SIG-M5 treated with dmso at 0.1 percent for 504 hours (cell line): ENCODE measurements around the gene KAT6B.

Experiments used
- DNase-seq: peaks from one replicate; lab custom pipeline; 2025; ENCODE audit not compliant: unreplicated experiment; lab: John Stamatoyannopoulos, UW

The KAT6B gene

GRCh38 chr10:75008952-75009351, 182.6 kb downstream of the KAT6B start:
- no peak for DNase-seq

- DNase-seq, result no peak
These were observed 183.0 kb downstream of the KAT6B start for GRCh38 chr10:75009426-75009825.

- DNase-seq, result no peak
These were observed 184.0 kb downstream of the KAT6B start for GRCh38 chr10:75010373-75010772.

GRCh38 chr10:75011221-75011620, 184.8 kb downstream of the KAT6B start:
- DNase-seq, result no peak

- no peak for DNase-seq
These were observed 186.1 kb downstream of the KAT6B start for GRCh38 chr10:75012471-75012870.

GRCh38 chr10:75013007-75013406, 186.6 kb downstream of the KAT6B start:
- no peak for DNase-seq

- DNase-seq, result no peak
These were observed 187.1 kb downstream of the KAT6B start for GRCh38 chr10:75013522-75013921.

GRCh38 chr10:75014516-75015230, 188.3 kb downstream of the KAT6B start:
- DNase-seq, result no peak

- no peak for DNase-seq
These were observed 189.0 kb downstream of the KAT6B start for GRCh38 chr10:75015442-75015841.

- DNase-seq, result no peak
These were observed 189.9 kb downstream of the KAT6B start for GRCh38 chr10:75016325-75016724.

- no peak for DNase-seq
These were observed 191.9 kb downstream of the KAT6B start for GRCh38 chr10:75018251-75018650.

- DNase-seq, result no peak
These were observed 192.4 kb downstream of the KAT6B start for GRCh38 chr10:75018686-75019307.

GRCh38 chr10:75019370-75019769, 193.0 kb downstream of the KAT6B start:
- peak; percentile 3 for DNase-seq

- DNase-seq, result no peak
These were observed 193.8 kb downstream of the KAT6B start for GRCh38 chr10:75020168-75020567.

- DNase-seq, result no peak
These were observed 195.2 kb downstream of the KAT6B start for GRCh38 chr10:75021379-75022249.

- DNase-seq, result no peak
These were observed 196.7 kb downstream of the KAT6B start for GRCh38 chr10:75023074-75023473.

GRCh38 chr10:75024971-75025523, 198.6 kb downstream of the KAT6B start:
- DNase-seq, result no peak

GRCh38 chr10:75028049-75028448, 201.6 kb downstream of the KAT6B start:
- DNase-seq, result no peak

GRCh38 chr10:75028748-75029147, 202.3 kb downstream of the KAT6B start:
- no peak for DNase-seq

- DNase-seq, result no peak
These were observed 203.0 kb downstream of the KAT6B start for GRCh38 chr10:75029420-75029819.

- DNase-seq, result no peak
These were observed 203.5 kb downstream of the KAT6B start for GRCh38 chr10:75029857-75030256.

GRCh38 chr10:75030371-75030770, 204.0 kb downstream of the KAT6B start:
- DNase-seq, result no peak
